SK-N-MC (cell line): ENCODE measurements around the gene OARD1.

ENCODE experiments used
- DNase-seq: peaks from one replicate; pipeline ENCODE4 v3.0.0-alpha.2; 2011; ENCODE audit warnings: low read depth, low spot score
- H3K27ac ChIP-seq: fragments of 200-600 bp; sonication (generic); 2 replicates; pipeline ENCODE4 v1.5.1; 2016; ENCODE audit warnings: mixed run types
- H3K36me3 ChIP-seq: fragments of 200-600 bp; sonication (generic); 2 replicates; pipeline ENCODE4 v1.6.1; 2017; ENCODE audit warnings: antibody characterized with exemption, low read length, mixed read lengths; ENCODE audit not compliant: insufficient read depth
- H3K4me3 ChIP-seq: fragments of 200-600 bp; sonication (generic); 2 replicates; pipeline ENCODE4 v1.5.1; 2016
- H3K9ac ChIP-seq: fragments of 200-600 bp; sonication (generic); 2 replicates; pipeline ENCODE4 v1.8.0; 2017; ENCODE audit warnings: mixed run types, mixed read lengths; ENCODE audit not compliant: insufficient read length
- H3K9me3 ChIP-seq: fragments of 200-600 bp; sonication (generic); 2 replicates; pipeline ENCODE4 v1.6.1; 2017; ENCODE audit warnings: low read depth, mild to moderate bottlenecking, antibody characterized with exemption, low read length, moderate library complexity, mixed read lengths
- EZH2 ChIP-seq: fragments of 200-600 bp; sonication (generic); IDR thresholded peaks from one replicate; pipeline ENCODE4 v1.6.1; 2017; ENCODE audit warnings: antibody characterized with exemption
- FOXP2 ChIP-seq: optimal IDR thresholded peaks from 2 replicates; pipeline ENCODE3; 2011; ENCODE audit warnings: mild to moderate bottlenecking, moderate library complexity; ENCODE audit not compliant: insufficient read depth; ENCODE audit errors: extremely low read length, control extremely low read depth
- POLR2AphosphoS5 ChIP-seq: IDR thresholded peaks from 2 replicates; pipeline ENCODE4 v1.6.1; 2012; ENCODE audit warnings: mild to moderate bottlenecking, low read depth, low read length, borderline replicate concordance

The OARD1 gene

GRCh38 chr6:41079080-41079479 lies 6.9 kb upstream of the OARD1 start:
- no peak overlapping the region for H3K27ac ChIP-seq
- no peak overlapping the region for H3K9ac ChIP-seq
- no peak for TF ChIP-seq POLR2AphosphoS5
- TF ChIP-seq EZH2 = no peak
- TF ChIP-seq FOXP2 = no peak
- H3K4me3 ChIP-seq = no peak overlapping the region
- H3K9me3 ChIP-seq = no peaks in the 10 kb centered on the region
- DNase-seq = no peak
- peaks cover 60% of the 10 kb centered on the region for H3K36me3 ChIP-seq

GRCh38 chr6:41078101-41078500 lies 5.9 kb upstream of the OARD1 start:
- Histone ChIP-seq H3K4me3 (no peak overlapping the region), H3K9me3 (no peaks in the 10 kb centered on the region), H3K36me3 (peaks cover 50% of the 10 kb centered on the region), H3K9ac (no peak overlapping the region), H3K27ac (no peak overlapping the region)
- DNase-seq = no peak
- TF ChIP-seq EZH2 (no peak), FOXP2 (no peak), POLR2AphosphoS5 (no peak)

DNA sequence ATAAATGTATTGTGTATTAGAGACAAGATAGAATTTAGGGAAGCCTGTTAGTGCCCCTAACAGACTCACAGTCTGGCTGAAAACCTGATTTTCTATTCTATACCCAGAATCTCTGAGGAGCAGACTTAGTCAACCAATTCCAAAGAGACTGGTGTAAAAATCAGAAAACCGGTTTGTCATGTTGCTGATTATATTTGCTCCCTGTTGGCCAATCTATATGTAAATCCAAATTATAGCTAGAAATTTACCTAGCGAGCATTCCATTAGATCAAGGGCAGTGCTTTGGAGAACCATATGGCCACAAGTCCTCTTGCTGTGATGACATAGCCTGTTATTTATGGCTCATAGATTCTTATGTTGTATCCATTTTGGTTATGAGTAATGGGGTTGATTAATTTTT lies 5.4 kb upstream of the OARD1 start:
- Histone ChIP-seq H3K9me3 (no peaks in the 10 kb centered on the region), H3K27ac (no peak overlapping the region), H3K36me3 (peaks cover 44% of the 10 kb centered on the region), H3K9ac (no peak overlapping the region), H3K4me3 (no peak overlapping the region)
- TF ChIP-seq POLR2AphosphoS5 (no peak), EZH2 (no peak), FOXP2 (no peak)
- no peak for DNase-seq

DNA sequence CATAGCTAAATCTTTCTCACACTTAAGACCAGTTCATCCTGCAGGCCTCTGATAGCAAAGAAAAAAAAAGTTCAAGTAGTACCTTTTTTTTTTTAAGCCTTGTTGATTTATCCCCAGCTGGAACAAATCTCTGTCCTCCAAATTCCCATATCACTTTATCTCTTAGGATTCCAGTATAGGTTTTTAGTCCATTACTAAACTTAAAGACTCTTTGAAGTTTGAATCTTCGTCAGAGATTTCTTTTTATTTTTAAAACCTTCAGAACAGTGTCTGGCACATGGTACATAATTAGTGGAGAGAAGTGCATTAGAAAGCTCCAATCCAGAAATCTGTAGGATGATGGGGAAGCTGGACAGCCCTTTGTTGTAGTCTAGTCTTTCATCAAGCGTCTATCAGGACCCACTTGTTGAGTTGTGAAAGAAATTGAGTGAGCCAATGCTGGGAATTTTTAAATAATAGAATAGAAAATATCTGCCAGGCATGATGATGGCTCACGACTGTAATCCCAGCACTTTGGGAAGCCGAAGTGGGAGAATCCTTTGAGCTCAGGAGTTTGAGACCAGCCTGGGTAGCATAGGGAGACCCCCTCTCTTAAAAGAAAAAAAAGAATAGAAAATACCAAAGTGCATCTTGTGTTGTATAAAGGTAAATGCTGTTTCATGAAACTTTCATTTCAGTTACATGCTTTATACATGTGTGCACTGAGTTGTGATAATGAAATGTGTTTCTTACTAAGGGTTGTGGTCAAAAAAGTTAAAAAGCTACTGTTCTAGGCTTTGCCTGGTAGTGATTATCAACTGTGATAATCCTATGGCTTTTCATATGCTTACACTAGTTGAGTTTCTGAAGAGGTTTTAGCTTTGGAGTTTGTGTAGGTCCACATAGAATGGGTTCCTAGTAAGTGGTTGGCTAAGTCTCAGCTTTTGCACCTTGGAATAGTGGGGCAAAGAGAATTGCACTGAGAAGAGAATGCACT lies 3.8 kb upstream of the OARD1 start:
- DNase-seq = no peak
- Histone ChIP-seq H3K36me3 (peaks cover 31% of the 10 kb centered on the region), H3K9ac (peak overlapping the region; percentile 46), H3K27ac (no peak overlapping the region), H3K4me3 (no peak overlapping the region; the same call in 1 of the 2 replicates), H3K9me3 (no peaks in the 10 kb centered on the region)
- no peak for TF ChIP-seq EZH2
- no peak for TF ChIP-seq FOXP2
- no peak for TF ChIP-seq POLR2AphosphoS5

DNA sequence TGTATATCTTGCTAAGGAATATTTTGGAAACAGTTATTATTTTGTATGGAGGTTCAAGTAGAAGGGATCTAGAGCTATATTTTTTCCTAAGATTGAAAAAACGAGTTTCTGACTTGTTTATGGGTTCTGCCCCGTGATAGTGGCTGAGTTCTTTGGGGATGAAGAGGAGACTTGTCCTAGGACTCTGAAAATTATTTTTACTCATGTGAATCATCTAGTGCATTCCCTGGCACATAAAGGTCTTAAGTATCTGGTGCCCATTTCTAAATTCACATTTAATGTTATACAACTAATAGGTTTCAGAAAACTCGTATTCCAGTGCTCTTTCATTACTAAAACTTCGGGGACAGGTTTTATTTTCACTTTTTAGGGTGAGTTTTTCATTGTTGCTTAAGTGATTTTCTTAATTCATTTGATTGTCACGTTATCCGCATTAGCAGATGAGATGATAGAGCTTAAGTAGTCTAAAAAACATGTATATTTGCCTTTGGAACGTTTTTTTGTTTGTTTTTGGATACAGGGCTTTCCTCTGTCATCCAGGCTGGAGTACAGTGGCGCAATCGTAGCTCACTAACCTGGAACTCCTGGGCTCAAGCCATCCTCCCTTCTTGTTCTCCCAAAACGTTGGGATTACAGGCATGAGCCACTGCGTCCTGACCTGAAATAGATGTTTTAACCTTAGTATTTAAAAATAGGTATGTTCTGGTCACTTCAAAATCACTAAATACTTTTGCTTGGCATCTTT lies 2.7 kb upstream of the OARD1 start:
- no peak for DNase-seq
- Histone ChIP-seq H3K9ac (peak overlapping the region; percentile 1), H3K9me3 (no peaks in the 10 kb centered on the region), H3K36me3 (peaks cover 20% of the 10 kb centered on the region), H3K4me3 (peak overlapping the region; percentile 95), H3K27ac (no peak overlapping the region)
- TF ChIP-seq FOXP2 (no peak), EZH2 (no peak), POLR2AphosphoS5 (no peak)

- H3K36me3 ChIP-seq = peaks cover 13% of the 10 kb centered on the region
- H3K9ac ChIP-seq = peak overlapping the region; percentile 96
- no peak for DNase-seq
- peak overlapping the region; percentile 95 for H3K4me3 ChIP-seq
- H3K27ac ChIP-seq = peak overlapping the region; percentile 92
- no peak for TF ChIP-seq EZH2
- TF ChIP-seq POLR2AphosphoS5 = peak; percentile 22; the same call in 1 of the 2 replicates
- TF ChIP-seq FOXP2 = no peak
- no peaks in the 10 kb centered on the region for H3K9me3 ChIP-seq
Observed at GRCh38 chr6:41073968-41074691, 2.0 kb upstream of the OARD1 start.

GRCh38 chr6:41073203-41073967 lies 1.2 kb upstream of the OARD1 start:
- H3K9me3 ChIP-seq = no peaks in the 10 kb centered on the region
- peak overlapping the region; percentile 95 for H3K4me3 ChIP-seq
- H3K9ac ChIP-seq = peak overlapping the region; percentile 96
- TF ChIP-seq EZH2 = no peak
- TF ChIP-seq POLR2AphosphoS5 = peak; percentile 92
- no peak for TF ChIP-seq FOXP2
- H3K36me3 ChIP-seq = peaks cover 6% of the 10 kb centered on the region
- DNase-seq = no peak
- H3K27ac ChIP-seq = peak overlapping the region; percentile 92
